GM13977 (cell line): ENCODE results near the gene LIPG.
A peak's percentile ranks its signal among the peaks of the same experiment; 100 is the strongest.

ENCODE experiments used
- DNase-seq: peaks from one replicate; pipeline ENCODE4 v3.0.0; 2012; ENCODE audit warnings: low spot score
- CTCF ChIP-seq: IDR thresholded peaks from 2 replicates; pipeline ENCODE4 v1.5.1; 2012; ENCODE audit warnings: mild to moderate bottlenecking, control low read depth; ENCODE audit not compliant: insufficient read depth; ENCODE audit errors: extremely low read depth, missing control alignments
- in situ Hi-C: fragments of 300-500 bp; cut with MboI; formaldehyde crosslinking; loops from one replicate; pipeline ENCODE4 v1.12.0; 2022; ENCODE audit warnings: low sequenced_read_pairs, low pct_unique_long_range_greater_than_20kb, mixed read lengths, inconsistent platforms; ENCODE audit not compliant: unreplicated experiment

Gene LIPG

GRCh38 chr18:49610022-49610445 lies 48.2 kb downstream of the LIPG start:
- TF ChIP-seq CTCF: no peak
- in situ Hi-C loops: no loop called here
- DNase-seq: no peak

DNA sequence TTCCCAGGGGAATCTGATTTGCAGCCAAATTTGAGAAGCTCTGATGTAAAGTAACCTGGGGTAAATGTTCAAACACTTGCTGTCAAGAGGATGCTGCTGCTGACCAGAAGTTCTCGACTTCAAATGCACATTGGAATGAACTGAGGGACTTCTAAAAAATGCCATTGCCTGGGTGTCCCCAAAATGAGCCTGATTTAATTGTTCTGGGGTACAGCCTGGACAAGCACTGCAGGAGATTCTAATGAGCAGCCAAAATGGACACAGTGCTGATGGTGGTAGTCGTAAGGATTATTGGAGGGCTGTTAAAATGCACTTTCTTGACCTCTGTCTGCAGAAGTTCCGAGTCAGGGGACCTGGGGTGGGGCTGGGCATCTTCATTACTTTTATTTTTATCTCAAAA lies 49.5 kb downstream of the LIPG start:
- no peak for TF ChIP-seq CTCF
- in situ Hi-C loops: no loop called here
- DNase-seq: no peak

DNA sequence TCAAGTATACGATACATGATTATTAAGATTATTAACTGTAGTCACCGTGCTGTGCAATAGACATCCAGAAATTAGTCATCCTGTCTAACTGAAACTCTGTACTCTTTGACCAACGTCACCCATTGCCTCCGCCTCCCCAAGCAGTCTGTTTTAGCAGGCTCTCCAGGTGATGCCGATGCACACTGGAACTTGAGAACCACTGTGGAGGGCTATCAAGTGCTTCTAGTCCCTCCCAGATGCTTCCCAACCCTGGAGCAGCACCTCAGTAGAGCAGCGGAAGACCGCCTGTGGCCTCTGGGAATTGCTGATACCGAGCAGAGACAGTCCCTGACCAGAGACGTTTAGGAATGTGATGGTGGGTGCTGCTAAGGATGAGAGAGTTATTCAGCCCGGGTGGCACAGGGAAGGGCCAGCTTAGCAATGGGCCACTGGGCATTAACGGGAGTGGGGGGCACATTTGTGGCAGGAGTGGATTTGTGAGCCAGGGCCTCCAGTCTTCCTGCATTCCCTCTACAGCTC lies 50.7 kb downstream of the LIPG start:
- DNase-seq: peak; percentile 44
- in situ Hi-C loops: no loop called here
- no peak for TF ChIP-seq CTCF

- TF ChIP-seq CTCF: no peak
- in situ Hi-C loops: no loop called here
- no peak for DNase-seq
Observed at GRCh38 chr18:49613141-49613640, 51.3 kb downstream of the LIPG start.

DNA sequence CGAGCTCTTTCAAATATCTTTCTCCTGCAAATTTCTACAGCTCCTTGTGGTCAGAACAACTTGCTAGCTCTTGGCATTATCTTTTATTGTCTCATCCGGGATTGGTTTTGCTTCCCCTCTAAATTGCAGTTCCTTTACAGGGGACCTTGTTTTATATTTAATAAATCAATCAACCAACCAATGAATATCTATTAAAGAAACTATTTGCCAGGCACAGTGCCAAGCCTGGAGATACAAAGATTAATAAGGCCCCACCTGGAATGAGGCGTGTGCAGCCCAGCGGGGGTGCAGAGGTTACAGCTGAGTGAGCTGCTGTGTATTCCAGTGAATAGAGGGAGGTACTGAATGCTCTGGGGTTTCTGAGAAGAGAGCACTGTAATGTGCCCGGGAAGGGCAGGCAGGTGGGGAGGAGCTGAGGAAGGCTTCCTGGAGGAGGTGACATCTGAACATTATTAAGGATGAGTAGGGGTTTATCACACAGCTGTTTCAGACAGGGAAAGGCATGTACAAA lies 51.8 kb downstream of the LIPG start:
- TF ChIP-seq CTCF: no peak

GRCh38 chr18:49616618-49617328 lies 54.9 kb downstream of the LIPG start:
- in situ Hi-C loops: no loop called here
- DNase-seq: no peak

More for the DNA sequence above, 51.8 kb downstream of the LIPG start:
- in situ Hi-C loops: no loop called here
- no peak for DNase-seq

More at GRCh38 chr18:49616618-49617328, 54.9 kb downstream of the LIPG start:
- no peak for TF ChIP-seq CTCF
